Measurements from ENCODE around the gene ABCC6.
"Not testable (repeated sequence)": the region's sequence is repeated elsewhere in the genome, so short reads cannot be mapped to it uniquely, and the experiment has no call there.

Gene ABCC6

DNA sequence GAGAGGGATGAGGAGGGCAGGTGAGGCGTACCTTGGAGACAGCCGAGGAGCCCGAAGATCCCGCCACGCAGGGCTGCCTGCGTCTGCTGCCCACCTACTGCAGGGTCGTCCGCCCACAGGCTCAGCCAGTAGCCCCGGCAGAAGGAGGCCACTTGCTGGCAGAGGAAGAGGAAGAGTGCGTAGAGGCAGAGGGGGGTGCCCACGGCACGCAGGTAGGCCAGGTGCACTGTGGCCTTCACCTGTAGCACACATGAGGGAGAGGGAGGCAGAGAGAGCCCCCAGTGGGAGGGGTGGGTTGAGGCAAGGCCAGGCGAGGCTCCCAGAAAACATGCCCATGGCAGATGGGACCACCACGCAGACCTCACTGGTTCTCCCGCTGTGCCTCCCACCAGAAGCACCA, 53.7 kb downstream of the ABCC6 start:
- TF ChIP-seq POLR2A (IDR thresholded peaks at IDR 0.05; ENCODE audit: low read depth, low read length): no peak
- TF ChIP-seq POU2F2 (IDR thresholded peaks at IDR 0.05; ENCODE audit: low read depth, low read length): no peak
- TF ChIP-seq TAF1 (IDR thresholded peaks at IDR 0.05; ENCODE audit: low read depth, low read length): no peak
- no peak for TF ChIP-seq POLR2AphosphoS5 (IDR thresholded peaks at IDR 0.05; ENCODE audit: low read depth, low read length)
- TF ChIP-seq SPI1 (IDR thresholded peaks at IDR 0.05; ENCODE audit: low read depth, low read length): no peak
- no peak for TF ChIP-seq PAX5 (IDR thresholded peaks at IDR 0.05; ENCODE audit: insufficient read depth, low read length, severe bottlenecking)
- FAIRE-seq: no peak
- no peak for DNase-seq (ENCODE audit: insufficient read length, low spot score)

DNA sequence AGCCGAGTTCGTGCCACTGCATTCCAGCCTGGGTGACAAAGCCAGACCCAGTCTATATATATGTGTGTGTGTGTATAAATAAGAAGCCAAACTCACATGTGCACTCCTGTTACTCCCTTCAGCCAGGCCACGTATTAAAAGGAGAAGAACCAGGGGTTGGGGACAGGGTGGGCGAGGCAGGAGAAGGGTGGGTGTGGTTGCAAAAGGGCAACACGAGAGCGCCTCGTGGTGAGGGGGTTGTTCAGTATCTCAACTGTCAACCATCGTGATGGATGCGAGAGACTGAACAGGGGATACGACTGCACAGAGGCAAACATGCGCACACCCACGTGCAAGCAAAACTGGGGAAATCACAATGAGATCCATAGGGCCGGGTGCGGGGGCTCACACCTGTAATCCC, 54.9 kb downstream of the ABCC6 start:
- TF ChIP-seq PAX5 (IDR thresholded peaks at IDR 0.05; ENCODE audit: insufficient read depth, low read length, severe bottlenecking): no peak
- no peak for TF ChIP-seq POLR2AphosphoS5 (IDR thresholded peaks at IDR 0.05; ENCODE audit: low read depth, low read length)
- TF ChIP-seq TAF1 (IDR thresholded peaks at IDR 0.05; ENCODE audit: low read depth, low read length): no peak
- no peak for TF ChIP-seq SPI1 (IDR thresholded peaks at IDR 0.05; ENCODE audit: low read depth, low read length)
- TF ChIP-seq POU2F2 (IDR thresholded peaks at IDR 0.05; ENCODE audit: low read depth, low read length): no peak
- TF ChIP-seq POLR2A (IDR thresholded peaks at IDR 0.05; ENCODE audit: low read depth, low read length): no peak
- no peak for DNase-seq (ENCODE audit: insufficient read length, low spot score)
- no peak for FAIRE-seq

DNA sequence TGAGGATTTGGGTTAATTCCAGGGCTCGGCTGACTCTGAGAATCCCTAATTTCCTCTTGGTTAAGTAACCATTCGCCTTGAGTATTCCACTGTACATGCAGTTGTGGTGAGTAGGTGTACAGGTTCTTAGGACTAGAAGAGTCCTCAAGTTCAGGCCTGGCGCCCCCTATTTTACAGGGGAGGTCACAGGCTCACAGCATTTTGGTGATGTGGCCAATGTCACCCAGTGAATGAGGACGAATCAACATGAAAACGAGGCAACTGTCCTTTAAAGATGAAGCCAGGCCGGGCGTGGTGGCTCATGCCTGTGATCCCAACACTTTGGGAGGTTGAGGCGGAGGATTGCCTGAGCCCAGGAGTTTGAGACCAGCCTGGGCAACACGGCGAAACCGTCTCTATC, 55.4 kb downstream of the ABCC6 start:
- FAIRE-seq: no peak
- DNase-seq (ENCODE audit: insufficient read length, low spot score): no peak
- TF ChIP-seq POLR2A (IDR thresholded peaks at IDR 0.05; ENCODE audit: low read depth, low read length) (no peak), TAF1 (IDR thresholded peaks at IDR 0.05; ENCODE audit: low read depth, low read length) (no peak), POU2F2 (IDR thresholded peaks at IDR 0.05; ENCODE audit: low read depth, low read length) (no peak), PAX5 (IDR thresholded peaks at IDR 0.05; ENCODE audit: insufficient read depth, low read length, severe bottlenecking) (no peak), POLR2AphosphoS5 (IDR thresholded peaks at IDR 0.05; ENCODE audit: low read depth, low read length) (no peak), SPI1 (IDR thresholded peaks at IDR 0.05; ENCODE audit: low read depth, low read length) (no peak)

DNA sequence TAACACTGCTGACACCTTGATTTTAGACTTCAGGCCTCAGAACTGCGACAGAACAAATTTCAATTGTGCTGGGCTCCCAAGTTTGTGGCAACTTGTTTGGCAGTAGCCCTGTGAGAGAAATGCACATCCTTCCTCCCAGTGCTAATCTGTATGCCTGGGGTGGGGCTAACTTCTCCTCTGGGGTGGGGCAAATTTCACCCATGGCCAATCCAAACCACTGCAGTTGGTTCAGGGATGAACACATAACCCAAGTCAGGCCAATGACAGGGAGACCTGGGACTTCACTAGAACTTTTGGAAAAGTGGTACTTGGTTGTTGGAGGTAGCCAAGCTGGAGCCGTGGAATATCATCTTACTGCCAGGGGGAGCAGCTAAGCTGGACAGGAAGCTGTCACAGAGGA, 56.3 kb downstream of the ABCC6 start:
- no peak for DNase-seq (ENCODE audit: insufficient read length, low spot score)
- TF ChIP-seq POLR2A (IDR thresholded peaks at IDR 0.05; ENCODE audit: low read depth, low read length) (no peak), TAF1 (IDR thresholded peaks at IDR 0.05; ENCODE audit: low read depth, low read length) (no peak), SPI1 (IDR thresholded peaks at IDR 0.05; ENCODE audit: low read depth, low read length) (no peak), PAX5 (IDR thresholded peaks at IDR 0.05; ENCODE audit: insufficient read depth, low read length, severe bottlenecking) (no peak), POU2F2 (IDR thresholded peaks at IDR 0.05; ENCODE audit: low read depth, low read length) (no peak), POLR2AphosphoS5 (IDR thresholded peaks at IDR 0.05; ENCODE audit: low read depth, low read length) (no peak)
- FAIRE-seq: no peak

DNA sequence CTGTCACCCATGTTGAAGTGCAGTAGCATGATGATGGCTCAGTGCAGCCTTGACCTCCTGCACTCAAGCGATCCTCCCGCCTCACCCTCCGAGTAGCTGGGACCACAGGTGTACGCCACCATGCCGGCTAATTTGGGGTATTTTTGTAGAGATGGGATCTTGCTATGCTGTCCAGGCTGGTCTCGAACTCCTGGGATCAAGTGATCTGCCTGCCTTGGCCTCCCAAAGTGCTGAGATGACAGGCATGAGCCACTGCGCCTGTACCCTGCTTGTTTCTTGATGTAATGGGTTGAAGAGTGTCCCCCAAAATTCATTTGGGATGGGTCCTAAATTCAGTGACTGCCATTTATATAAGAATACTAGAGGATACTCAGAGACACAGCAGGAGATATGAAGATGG, 57.2 kb downstream of the ABCC6 start:
- FAIRE-seq (no peak), DNase-seq (ENCODE audit: insufficient read length, low spot score) (no peak)
- TF ChIP-seq TAF1 (IDR thresholded peaks at IDR 0.05; ENCODE audit: low read depth, low read length): no peak
- no peak for TF ChIP-seq POLR2AphosphoS5 (IDR thresholded peaks at IDR 0.05; ENCODE audit: low read depth, low read length)
- TF ChIP-seq PAX5 (IDR thresholded peaks at IDR 0.05; ENCODE audit: insufficient read depth, low read length, severe bottlenecking): no peak
- TF ChIP-seq SPI1 (IDR thresholded peaks at IDR 0.05; ENCODE audit: low read depth, low read length): no peak
- TF ChIP-seq POLR2A (IDR thresholded peaks at IDR 0.05; ENCODE audit: low read depth, low read length): no peak
- no peak for TF ChIP-seq POU2F2 (IDR thresholded peaks at IDR 0.05; ENCODE audit: low read depth, low read length)

DNA sequence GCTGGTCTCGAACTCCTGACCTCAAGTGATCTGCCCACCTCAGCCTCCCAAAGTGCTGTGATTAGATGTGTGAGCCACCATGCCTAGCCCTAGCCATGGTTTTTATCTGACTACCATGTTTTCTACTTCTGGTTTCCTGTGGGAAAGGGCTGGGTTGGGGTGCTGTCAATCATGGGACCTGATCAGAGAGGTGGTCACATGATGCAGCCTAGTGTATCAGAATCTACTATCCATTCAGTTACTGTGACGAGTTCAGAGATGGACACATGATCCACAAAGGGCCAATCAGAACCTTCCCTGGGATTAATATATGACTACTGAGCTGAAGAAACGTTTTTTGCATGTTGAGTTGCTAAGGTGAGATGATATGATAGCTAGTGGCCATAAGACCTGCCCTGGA, 59.1 kb downstream of the ABCC6 start:
- TF ChIP-seq SPI1 (IDR thresholded peaks at IDR 0.05; ENCODE audit: low read depth, low read length) (no peak), POU2F2 (IDR thresholded peaks at IDR 0.05; ENCODE audit: low read depth, low read length) (no peak), PAX5 (IDR thresholded peaks at IDR 0.05; ENCODE audit: insufficient read depth, low read length, severe bottlenecking) (no peak), POLR2A (IDR thresholded peaks at IDR 0.05; ENCODE audit: low read depth, low read length) (no peak), TAF1 (IDR thresholded peaks at IDR 0.05; ENCODE audit: low read depth, low read length) (no peak), POLR2AphosphoS5 (IDR thresholded peaks at IDR 0.05; ENCODE audit: low read depth, low read length) (no peak)
- no peak for DNase-seq (ENCODE audit: insufficient read length, low spot score)
- FAIRE-seq: no peak

DNA sequence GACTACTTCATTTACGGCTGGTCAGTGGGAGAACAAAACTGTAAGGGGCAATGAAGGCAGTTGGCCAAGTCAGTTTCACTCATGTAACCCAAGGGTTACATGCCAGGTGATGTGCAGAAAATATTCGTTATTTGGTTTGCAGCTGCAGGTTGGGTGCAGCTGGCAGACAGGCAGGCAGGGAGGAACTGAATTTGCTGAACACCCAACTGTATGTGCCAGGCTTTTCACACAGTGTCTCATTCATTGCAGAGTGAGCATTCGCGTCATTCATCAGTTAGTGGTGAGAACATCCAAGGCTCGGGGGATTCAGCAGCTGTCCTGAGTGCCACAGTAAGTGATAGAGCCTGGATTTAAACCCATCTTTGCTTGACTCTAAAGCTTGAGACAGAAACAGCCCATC, 59.7 kb downstream of the ABCC6 start:
- no peak for FAIRE-seq
- DNase-seq (ENCODE audit: insufficient read length, low spot score): no peak
- TF ChIP-seq PAX5 (IDR thresholded peaks at IDR 0.05; ENCODE audit: insufficient read depth, low read length, severe bottlenecking) (no peak), SPI1 (IDR thresholded peaks at IDR 0.05; ENCODE audit: low read depth, low read length) (no peak), POU2F2 (IDR thresholded peaks at IDR 0.05; ENCODE audit: low read depth, low read length) (no peak)

DNA sequence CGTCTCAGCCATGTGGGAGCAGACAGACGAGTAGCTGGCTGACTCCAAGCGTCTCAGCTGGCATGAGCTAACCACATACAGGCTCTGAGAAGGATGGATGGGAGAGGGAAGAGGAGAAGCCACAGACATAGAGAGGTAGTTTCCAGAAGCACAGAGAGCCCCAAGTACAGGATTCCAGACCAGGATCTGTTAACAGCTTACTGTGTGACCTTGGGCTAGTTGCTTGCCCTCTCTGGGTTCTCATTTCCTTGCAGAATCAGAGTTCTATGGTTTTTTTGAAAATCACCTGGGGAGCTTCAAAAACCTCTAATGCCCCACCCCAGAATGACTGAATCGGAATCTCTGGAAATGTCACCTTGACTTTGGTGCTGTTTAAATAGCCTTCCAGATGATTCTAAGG, 60.2 kb downstream of the ABCC6 start:
- no peak for TF ChIP-seq PAX5 (IDR thresholded peaks at IDR 0.05; ENCODE audit: insufficient read depth, low read length, severe bottlenecking)
- TF ChIP-seq POLR2A (IDR thresholded peaks at IDR 0.05; ENCODE audit: low read depth, low read length): no peak
- no peak for TF ChIP-seq TAF1 (IDR thresholded peaks at IDR 0.05; ENCODE audit: low read depth, low read length)
- no peak for TF ChIP-seq POU2F2 (IDR thresholded peaks at IDR 0.05; ENCODE audit: low read depth, low read length)
- TF ChIP-seq POLR2AphosphoS5 (IDR thresholded peaks at IDR 0.05; ENCODE audit: low read depth, low read length): no peak
- TF ChIP-seq SPI1 (IDR thresholded peaks at IDR 0.05; ENCODE audit: low read depth, low read length): no peak
- DNase-seq (ENCODE audit: insufficient read length, low spot score) (no peak), FAIRE-seq (no peak)

DNA sequence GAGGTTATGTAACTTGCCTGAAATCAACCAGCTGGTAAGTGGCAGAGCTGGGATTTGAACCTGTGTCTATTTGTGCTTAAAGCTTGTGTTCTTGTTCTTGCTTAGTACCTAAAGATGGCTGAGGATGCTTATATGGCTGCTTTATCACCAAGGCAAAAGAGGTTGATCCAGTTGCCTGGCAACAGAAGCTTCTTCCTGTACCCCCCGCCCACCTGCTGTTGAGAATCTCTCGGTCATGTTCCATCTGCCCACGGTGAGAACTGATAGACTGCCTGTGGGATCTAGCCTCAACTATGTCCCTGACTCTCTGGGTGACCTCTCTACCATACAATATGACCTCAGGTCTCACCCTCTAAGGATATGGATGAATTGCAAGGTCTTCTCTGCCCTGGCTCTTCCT, 60.7 kb downstream of the ABCC6 start:
- no peak for FAIRE-seq

DNA sequence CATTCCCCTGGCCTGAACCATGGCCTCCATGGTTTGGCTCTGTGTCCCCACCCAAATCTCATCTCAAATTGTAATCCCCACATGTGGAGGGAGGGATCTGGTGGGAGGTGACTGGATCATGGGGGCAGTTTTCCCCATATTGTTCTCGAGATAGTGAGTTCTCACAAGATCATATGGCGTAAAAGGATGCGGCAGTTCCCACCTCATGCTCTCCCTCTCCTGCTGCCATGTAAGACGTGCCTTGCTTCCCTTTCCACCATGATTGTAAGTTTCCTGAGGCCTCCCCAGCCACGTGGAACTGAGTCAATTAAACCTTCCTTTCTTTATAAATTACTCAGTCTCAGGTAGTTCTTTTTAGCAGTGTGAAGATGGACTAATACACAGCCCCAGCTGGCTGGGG, 61.5 kb downstream of the ABCC6 start:
- not testable (repeated sequence) for FAIRE-seq; DNase-seq (ENCODE audit: insufficient read length, low spot score)

More for the DNA sequence above, 60.7 kb downstream of the ABCC6 start:
- TF ChIP-seq PAX5 (IDR thresholded peaks at IDR 0.05; ENCODE audit: insufficient read depth, low read length, severe bottlenecking) (no peak), SPI1 (IDR thresholded peaks at IDR 0.05; ENCODE audit: low read depth, low read length) (no peak)
- DNase-seq (ENCODE audit: insufficient read length, low spot score): no peak

DNA sequence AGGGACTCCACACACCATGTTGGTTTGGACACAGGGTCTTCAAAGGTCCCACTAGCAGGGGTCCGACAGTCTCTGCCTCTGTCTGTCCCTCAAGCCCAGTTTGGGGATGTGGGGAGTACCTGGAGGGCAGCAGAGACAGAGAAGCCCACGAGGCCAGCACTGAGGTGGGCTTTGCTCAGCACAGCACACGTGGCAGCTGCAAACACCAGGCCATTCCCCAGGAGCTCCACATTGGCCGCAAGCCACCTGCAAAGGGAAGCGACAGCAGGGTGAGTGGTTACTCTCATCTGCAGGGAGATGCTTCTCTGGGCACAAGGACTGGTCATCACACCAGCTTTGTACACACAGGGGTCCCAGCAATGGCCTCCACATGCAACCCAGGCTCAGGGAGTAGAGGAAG, 62.0 kb downstream of the ABCC6 start:
- DNase-seq (ENCODE audit: insufficient read length, low spot score) (no peak), FAIRE-seq (no peak)
- TF ChIP-seq PAX5 (IDR thresholded peaks at IDR 0.05; ENCODE audit: insufficient read depth, low read length, severe bottlenecking): no peak
- TF ChIP-seq SPI1 (IDR thresholded peaks at IDR 0.05; ENCODE audit: low read depth, low read length): no peak
- no peak for TF ChIP-seq TAF1 (IDR thresholded peaks at IDR 0.05; ENCODE audit: low read depth, low read length)
- TF ChIP-seq POLR2A (IDR thresholded peaks at IDR 0.05; ENCODE audit: low read depth, low read length): no peak
- no peak for TF ChIP-seq POLR2AphosphoS5 (IDR thresholded peaks at IDR 0.05; ENCODE audit: low read depth, low read length)
- no peak for TF ChIP-seq POU2F2 (IDR thresholded peaks at IDR 0.05; ENCODE audit: low read depth, low read length)
